ENCODE results near the gene ERVH48-1. TPM values are rescaled to one million over a fixed set of nuclear protein-coding genes. Genes with fewer than 3 reads are reported as not detected.
"Not testable (repeated sequence)": the region's sequence is repeated elsewhere in the genome, so short reads cannot be mapped to it uniquely, and the experiment has no call there.

Gene ERVH48-1
- total and polyA plus RNA-seq, 2 experiments from 2014 or later: 5.4 to 14.8 TPM

DNA sequence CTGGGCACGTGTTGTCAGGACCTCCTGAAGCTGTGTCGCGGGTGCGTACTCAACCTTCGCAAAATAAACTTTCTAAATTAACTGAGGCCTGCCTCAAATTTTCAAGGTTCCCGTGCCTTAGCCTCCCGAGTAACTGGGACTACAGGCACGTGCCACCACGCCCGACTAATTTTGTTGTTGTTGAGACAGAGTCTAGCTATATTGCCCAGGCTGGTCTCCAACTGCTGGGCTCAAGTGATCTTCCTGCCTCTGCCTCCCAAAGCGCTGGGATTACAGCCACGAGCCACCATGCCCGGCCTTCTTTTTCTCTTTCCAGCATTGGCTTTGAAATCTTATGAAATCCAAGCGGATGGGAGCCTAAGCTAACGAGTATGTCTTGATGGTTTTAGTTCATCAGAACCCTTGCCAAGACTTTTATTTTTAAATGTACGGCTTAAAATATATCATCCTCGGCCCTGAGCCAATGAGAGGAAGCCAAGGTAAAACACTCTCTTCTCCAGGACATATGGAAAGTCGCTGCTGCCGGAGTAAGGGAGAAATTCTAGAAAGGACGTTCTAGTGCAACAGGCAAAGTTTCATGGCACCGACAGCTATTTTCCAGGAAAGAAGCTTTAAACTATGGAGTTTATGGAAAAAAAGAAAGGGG lies 12.7 kb upstream of the ERVH48-1 start:
- WGBS (ENCODE audit: low lambda C conversion rate, missing lambda C conversion rate): 79% methylated on average over 21 of the region's 21 CpGs
- Histone ChIP-seq H3K9me2 (replicated peaks; ENCODE audit: insufficient read depth) (no peaks in the 10 kb centered on the region), H3K4me3 (no peak overlapping the region), H3K27ac (peak overlapping the region; percentile 65), H3K36me3 (replicated peaks; ENCODE audit: insufficient read depth, low read depth) (no peaks in the 10 kb centered on the region), H3K4me2 (no peak overlapping the region), H2AFZ (no peak overlapping the region), H3K27me3 (no peaks in the 10 kb centered on the region), H4K20me1 (ENCODE audit: insufficient read depth, poor library complexity, severe bottlenecking) (no peaks in the 10 kb centered on the region), H3K4me1 (ENCODE audit: insufficient read depth) (peaks cover 38% of the 10 kb centered on the region), H3K9me3 (ENCODE audit: low read depth) (no peaks in the 10 kb centered on the region), H3K79me2 (no peaks in the 10 kb centered on the region)
- no peak for TF ChIP-seq EZH2 (IDR thresholded peaks at IDR 0.05; ENCODE audit: borderline replicate concordance)
- no peak for TF ChIP-seq CTCF (IDR thresholded peaks at IDR 0.05; ENCODE audit: poor library complexity)
- no peak for TF ChIP-seq EZH2phosphoT487 (IDR thresholded peaks at IDR 0.05; ENCODE audit: low read depth, severe bottlenecking, unreplicated experiment)
- no peak for DNase-seq (ENCODE audit: low spot score)

GRCh38 chr21:42937034-42937940 lies 11.9 kb upstream of the ERVH48-1 start:
- peak overlapping the region; percentile 66 for H3K4me2 ChIP-seq
- not testable (repeated sequence) for H3K9me3 ChIP-seq (ENCODE audit: low read depth); H3K9me2 ChIP-seq (replicated peaks; ENCODE audit: insufficient read depth); H3K27me3 ChIP-seq; H3K4me3 ChIP-seq; DNase-seq (ENCODE audit: low spot score); H3K36me3 ChIP-seq (replicated peaks; ENCODE audit: insufficient read depth, low read depth); H4K20me1 ChIP-seq (ENCODE audit: insufficient read depth, poor library complexity, severe bottlenecking); H3K79me2 ChIP-seq
- H3K27ac ChIP-seq: peak overlapping the region; percentile 65
- peaks cover 46% of the 10 kb centered on the region for H3K4me1 ChIP-seq (ENCODE audit: insufficient read depth)
- H2AFZ ChIP-seq: peak overlapping the region; percentile 40
- 33% methylated on average over 16 of the region's 16 CpGs for WGBS (ENCODE audit: low lambda C conversion rate, missing lambda C conversion rate)

DNA sequence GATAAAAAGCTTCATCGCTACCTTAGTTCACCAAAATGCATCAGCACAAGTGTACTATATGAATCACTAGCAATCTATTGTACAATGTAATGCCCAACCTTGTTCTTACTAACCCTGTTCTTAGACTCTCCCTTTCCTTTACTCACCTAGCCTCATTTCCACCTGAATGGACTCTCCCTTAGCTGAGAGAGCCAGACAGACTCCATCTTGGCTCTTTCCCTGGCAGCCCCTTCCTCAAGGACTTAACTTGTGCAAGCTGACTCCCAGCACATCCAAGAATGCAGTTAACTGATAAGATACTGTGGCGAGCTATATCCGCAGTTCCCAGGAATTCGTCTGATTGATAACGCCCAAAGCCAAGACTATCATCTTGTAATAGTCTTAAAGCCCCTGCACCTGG lies 10.9 kb upstream of the ERVH48-1 start:
- Histone ChIP-seq H3K4me1 (ENCODE audit: insufficient read depth) (peaks cover 46% of the 10 kb centered on the region), H3K4me2 (peak overlapping the region; percentile 66), H3K27ac (peak overlapping the region; percentile 65), H2AFZ (peak overlapping the region; percentile 40)
- H3K79me2 ChIP-seq; H3K4me3 ChIP-seq; H3K9me2 ChIP-seq (replicated peaks; ENCODE audit: insufficient read depth); H3K36me3 ChIP-seq (replicated peaks; ENCODE audit: insufficient read depth, low read depth); H3K9me3 ChIP-seq (ENCODE audit: low read depth); DNase-seq (ENCODE audit: low spot score); H3K27me3 ChIP-seq; H4K20me1 ChIP-seq (ENCODE audit: insufficient read depth, poor library complexity, severe bottlenecking): not testable (repeated sequence)
- 29% methylated on average over 5 of the region's 5 CpGs for WGBS (ENCODE audit: low lambda C conversion rate, missing lambda C conversion rate)

DNA sequence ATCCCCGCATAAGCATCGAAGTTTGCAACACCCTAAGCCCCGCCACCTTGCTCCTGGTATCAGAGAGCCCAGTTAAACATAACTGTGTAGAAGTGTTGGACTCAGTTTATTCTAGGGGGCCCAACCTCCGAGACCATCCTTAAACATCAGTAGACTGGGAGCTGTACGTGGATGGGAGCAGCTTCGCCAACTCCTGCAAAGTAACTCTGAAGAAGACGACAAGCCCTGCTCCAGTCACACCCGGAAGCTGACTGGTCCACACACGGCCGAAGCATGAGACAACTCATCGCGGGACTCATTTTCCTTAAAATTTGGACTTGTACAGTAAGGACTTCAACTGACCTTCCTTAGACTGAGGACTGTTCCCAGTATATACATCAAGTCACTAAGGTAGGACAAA lies 8.5 kb upstream of the ERVH48-1 start:
- not testable (repeated sequence) for H2AFZ ChIP-seq; H3K27me3 ChIP-seq; H3K9me2 ChIP-seq (replicated peaks; ENCODE audit: insufficient read depth); H3K36me3 ChIP-seq (replicated peaks; ENCODE audit: insufficient read depth, low read depth); H3K9me3 ChIP-seq (ENCODE audit: low read depth); H3K79me2 ChIP-seq; H4K20me1 ChIP-seq (ENCODE audit: insufficient read depth, poor library complexity, severe bottlenecking); H3K4me2 ChIP-seq; H3K4me3 ChIP-seq; DNase-seq (ENCODE audit: low spot score)
- peaks cover 40% of the 10 kb centered on the region for H3K4me1 ChIP-seq (ENCODE audit: insufficient read depth)
- WGBS (ENCODE audit: low lambda C conversion rate, missing lambda C conversion rate): 71% methylated on average over 12 of the region's 12 CpGs
- peak overlapping the region; percentile 5 for H3K27ac ChIP-seq

GRCh38 chr21:42933137-42933970 lies 7.9 kb upstream of the ERVH48-1 start:
- peak overlapping the region; percentile 66 for H3K27ac ChIP-seq
- not testable (repeated sequence) for H3K79me2 ChIP-seq; H3K36me3 ChIP-seq (replicated peaks; ENCODE audit: insufficient read depth, low read depth); H3K9me2 ChIP-seq (replicated peaks; ENCODE audit: insufficient read depth); H4K20me1 ChIP-seq (ENCODE audit: insufficient read depth, poor library complexity, severe bottlenecking); H3K27me3 ChIP-seq; DNase-seq (ENCODE audit: low spot score); H3K4me3 ChIP-seq; H3K9me3 ChIP-seq (ENCODE audit: low read depth)
- H3K4me1 ChIP-seq (ENCODE audit: insufficient read depth): peaks cover 40% of the 10 kb centered on the region
- peak overlapping the region; percentile 18 for H2AFZ ChIP-seq
- 23% methylated on average over 8 of the region's 9 CpGs for WGBS (ENCODE audit: low lambda C conversion rate, missing lambda C conversion rate)
- peak overlapping the region; percentile 55 for H3K4me2 ChIP-seq

GRCh38 chr21:42932378-42933136 lies 7.1 kb upstream of the ERVH48-1 start:
- Histone ChIP-seq H3K4me1 (ENCODE audit: insufficient read depth) (peaks cover 38% of the 10 kb centered on the region), H3K4me2 (peak overlapping the region; percentile 55), H3K27ac (peak overlapping the region; percentile 66), H2AFZ (peak overlapping the region; percentile 18)
- DNase-seq (ENCODE audit: low spot score); H3K79me2 ChIP-seq; H3K36me3 ChIP-seq (replicated peaks; ENCODE audit: insufficient read depth, low read depth); H3K9me3 ChIP-seq (ENCODE audit: low read depth); H3K27me3 ChIP-seq; H4K20me1 ChIP-seq (ENCODE audit: insufficient read depth, poor library complexity, severe bottlenecking); H3K4me3 ChIP-seq; H3K9me2 ChIP-seq (replicated peaks; ENCODE audit: insufficient read depth): not testable (repeated sequence)
- WGBS (ENCODE audit: low lambda C conversion rate, missing lambda C conversion rate): 65% methylated on average over 16 of the region's 16 CpGs

Measured in hepatocyte (in vitro differentiated cells).